Loucy (cell line): ENCODE measurements around the gene TNKS1BP1.

Experiments used
- H2AFZ ChIP-seq: fragments of 200-600 bp; sonication (generic); 2 replicates; pipeline ENCODE4 v1.6.0; 2016; ENCODE audit warnings: antibody characterized with exemption, mild to moderate bottlenecking, low read length, moderate library complexity
- H3F3A ChIP-seq: fragments of 200-600 bp; 2 replicates; pipeline ENCODE4 v1.6.0; 2016; ENCODE audit warnings: antibody characterized with exemption, low read depth, mild to moderate bottlenecking
- H3K27me3 ChIP-seq: fragments of 200-600 bp; sonication (generic); 2 replicates; pipeline ENCODE4 v1.6.1; 2014; ENCODE audit warnings: low read length, mild to moderate bottlenecking; ENCODE audit not compliant: insufficient read depth, poor library complexity, severe bottlenecking
- H3K36me3 ChIP-seq: fragments of 200-600 bp; sonication (generic); 2 replicates; pipeline ENCODE4 v1.6.1; 2016; ENCODE audit warnings: low read length; ENCODE audit not compliant: insufficient read depth
- H3K4me1 ChIP-seq: fragments of 200-600 bp; sonication (generic); 2 replicates; pipeline ENCODE4 v1.5.1; 2014; ENCODE audit warnings: low read length, mild to moderate bottlenecking; ENCODE audit not compliant: insufficient read depth, poor library complexity, severe bottlenecking
- H3K4me2 ChIP-seq: fragments of 200-600 bp; sonication (generic); 2 replicates; pipeline ENCODE4 v1.6.0; 2014; ENCODE audit warnings: antibody characterized with exemption, low read length, low read depth, mild to moderate bottlenecking; ENCODE audit not compliant: poor library complexity, severe bottlenecking
- H3K4me3 ChIP-seq: fragments of 200-600 bp; sonication (generic); 2 replicates; pipeline ENCODE4 v1.5.1; 2014; ENCODE audit warnings: low read length, mild to moderate bottlenecking, mixed read lengths; ENCODE audit not compliant: poor library complexity, severe bottlenecking
- H3K79me2 ChIP-seq: fragments of 200-600 bp; sonication (generic); 2 replicates; pipeline ENCODE4 v1.6.1; 2014; ENCODE audit warnings: low read length; ENCODE audit not compliant: insufficient read depth
- H3K9ac ChIP-seq: fragments of 200-600 bp; sonication (generic); 2 replicates; pipeline ENCODE4 v1.6.0; 2014; ENCODE audit warnings: mild to moderate bottlenecking, low read depth, low read length, moderate library complexity; ENCODE audit not compliant: poor library complexity, severe bottlenecking
- H3K9me2 ChIP-seq: fragments of 200-600 bp; sonication (generic); replicated peaks from 2 replicates; pipeline ENCODE4 v1.6.1; 2016; ENCODE audit warnings: low read depth, low read length, mixed read lengths
- H3K9me3 ChIP-seq: fragments of 200-600 bp; sonication (generic); 2 replicates; pipeline ENCODE4 v1.6.1; 2014; ENCODE audit warnings: mild to moderate bottlenecking, antibody characterized with exemption, low read length, low read depth; ENCODE audit not compliant: insufficient read depth
- H4K20me1 ChIP-seq: fragments of 200-600 bp; sonication (generic); 2 replicates; pipeline ENCODE4 v1.6.0; 2014; ENCODE audit warnings: antibody characterized with exemption, low read length, mild to moderate bottlenecking; ENCODE audit not compliant: insufficient read depth, poor library complexity, severe bottlenecking
- EZH2phosphoT487 ChIP-seq: fragments of 200-600 bp; IDR thresholded peaks from 2 replicates; pipeline ENCODE4 v1.6.1; 2018; ENCODE audit warnings: antibody characterized with exemption, mild to moderate bottlenecking, moderate library complexity, borderline replicate concordance
- TF ChIP-seq, protein P1 (sequence below): fragments of 200-600 bp; sonication (generic); conservative IDR thresholded peaks from 2 replicates; pipeline ENCODE4 v1.5.1; 2014; ENCODE audit warnings: mild to moderate bottlenecking, antibody characterized with exemption, low read length

TNKS1BP1 gene

GRCh38 chr11:57321388-57322255 is 3.1 kb downstream of the TNKS1BP1 start:
- H3K9me3 ChIP-seq = no peaks in the 10 kb centered on the region
- peaks cover 33% of the 10 kb centered on the region for H3K4me1 ChIP-seq
- H3F3A ChIP-seq = no peaks in the 10 kb centered on the region
- no peaks in the 10 kb centered on the region for H3K9me2 ChIP-seq
- TF ChIP-seq EZH2phosphoT487 = no peak
- TF ChIP-seq, protein P1, sequence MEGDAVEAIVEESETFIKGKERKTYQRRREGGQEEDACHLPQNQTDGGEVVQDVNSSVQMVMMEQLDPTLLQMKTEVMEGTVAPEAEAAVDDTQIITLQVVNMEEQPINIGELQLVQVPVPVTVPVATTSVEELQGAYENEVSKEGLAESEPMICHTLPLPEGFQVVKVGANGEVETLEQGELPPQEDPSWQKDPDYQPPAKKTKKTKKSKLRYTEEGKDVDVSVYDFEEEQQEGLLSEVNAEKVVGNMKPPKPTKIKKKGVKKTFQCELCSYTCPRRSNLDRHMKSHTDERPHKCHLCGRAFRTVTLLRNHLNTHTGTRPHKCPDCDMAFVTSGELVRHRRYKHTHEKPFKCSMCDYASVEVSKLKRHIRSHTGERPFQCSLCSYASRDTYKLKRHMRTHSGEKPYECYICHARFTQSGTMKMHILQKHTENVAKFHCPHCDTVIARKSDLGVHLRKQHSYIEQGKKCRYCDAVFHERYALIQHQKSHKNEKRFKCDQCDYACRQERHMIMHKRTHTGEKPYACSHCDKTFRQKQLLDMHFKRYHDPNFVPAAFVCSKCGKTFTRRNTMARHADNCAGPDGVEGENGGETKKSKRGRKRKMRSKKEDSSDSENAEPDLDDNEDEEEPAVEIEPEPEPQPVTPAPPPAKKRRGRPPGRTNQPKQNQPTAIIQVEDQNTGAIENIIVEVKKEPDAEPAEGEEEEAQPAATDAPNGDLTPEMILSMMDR = no peak
- no peak overlapping the region for H3K4me3 ChIP-seq
- H3K9ac ChIP-seq = no peak overlapping the region
- no peaks in the 10 kb centered on the region for H3K27me3 ChIP-seq
- H4K20me1 ChIP-seq = peaks cover 5% of the 10 kb centered on the region
- peak overlapping the region; percentile 48 for H3K4me2 ChIP-seq
- no peak overlapping the region for H2AFZ ChIP-seq
- H3K36me3 ChIP-seq = peaks cover 11% of the 10 kb centered on the region; the same call in 1 of the 2 replicates
- peaks cover 4% of the 10 kb centered on the region; the same call in 1 of the 2 replicates for H3K79me2 ChIP-seq

DNA sequence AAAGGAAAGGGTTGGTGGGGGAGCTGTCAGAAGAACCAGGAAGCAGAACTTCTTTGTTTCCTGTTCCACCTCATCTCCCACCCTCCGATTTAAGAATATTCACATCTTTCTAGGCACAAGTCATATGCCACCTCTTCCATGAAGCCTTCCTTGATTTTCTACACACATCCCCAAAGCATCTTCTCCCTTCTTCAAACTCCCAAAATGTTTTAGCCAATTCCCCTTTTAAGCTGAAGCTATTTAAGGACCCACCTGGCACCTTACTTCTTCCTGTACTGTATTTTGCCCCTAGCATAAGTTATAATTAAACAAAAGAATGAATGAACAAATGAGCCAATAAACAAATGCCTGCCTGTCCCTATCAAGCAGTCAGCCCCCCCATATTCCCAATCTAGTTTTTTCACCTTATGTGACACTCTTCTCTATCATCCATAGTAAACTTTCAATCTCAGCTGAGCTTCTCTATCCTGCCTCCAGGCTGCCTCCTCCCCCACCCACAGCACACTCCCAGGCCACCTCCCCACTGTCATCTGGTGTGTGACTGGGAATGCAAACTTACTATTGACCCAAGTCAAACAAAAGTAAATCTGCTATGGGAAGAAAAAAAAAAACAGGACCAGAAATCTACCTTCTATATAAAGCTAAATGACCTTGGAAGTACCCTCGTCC is 3.9 kb downstream of the TNKS1BP1 start:
- peaks cover 5% of the 10 kb centered on the region for H4K20me1 ChIP-seq
- H3K4me2 ChIP-seq = no peak overlapping the region
- H3K79me2 ChIP-seq = peaks cover 4% of the 10 kb centered on the region; the same call in 1 of the 2 replicates
- no peak overlapping the region for H3K4me3 ChIP-seq
- no peak overlapping the region for H2AFZ ChIP-seq
- peaks cover 33% of the 10 kb centered on the region for H3K4me1 ChIP-seq
- H3K27me3 ChIP-seq = no peaks in the 10 kb centered on the region
- H3K9me3 ChIP-seq = no peaks in the 10 kb centered on the region
- TF ChIP-seq EZH2phosphoT487 = no peak
- TF ChIP-seq, protein P1 = no peak
- H3K36me3 ChIP-seq = peaks cover 5% of the 10 kb centered on the region; the same call in 1 of the 2 replicates
- H3K9ac ChIP-seq = no peak overlapping the region
- H3F3A ChIP-seq = no peaks in the 10 kb centered on the region
- H3K9me2 ChIP-seq = no peaks in the 10 kb centered on the region

DNA sequence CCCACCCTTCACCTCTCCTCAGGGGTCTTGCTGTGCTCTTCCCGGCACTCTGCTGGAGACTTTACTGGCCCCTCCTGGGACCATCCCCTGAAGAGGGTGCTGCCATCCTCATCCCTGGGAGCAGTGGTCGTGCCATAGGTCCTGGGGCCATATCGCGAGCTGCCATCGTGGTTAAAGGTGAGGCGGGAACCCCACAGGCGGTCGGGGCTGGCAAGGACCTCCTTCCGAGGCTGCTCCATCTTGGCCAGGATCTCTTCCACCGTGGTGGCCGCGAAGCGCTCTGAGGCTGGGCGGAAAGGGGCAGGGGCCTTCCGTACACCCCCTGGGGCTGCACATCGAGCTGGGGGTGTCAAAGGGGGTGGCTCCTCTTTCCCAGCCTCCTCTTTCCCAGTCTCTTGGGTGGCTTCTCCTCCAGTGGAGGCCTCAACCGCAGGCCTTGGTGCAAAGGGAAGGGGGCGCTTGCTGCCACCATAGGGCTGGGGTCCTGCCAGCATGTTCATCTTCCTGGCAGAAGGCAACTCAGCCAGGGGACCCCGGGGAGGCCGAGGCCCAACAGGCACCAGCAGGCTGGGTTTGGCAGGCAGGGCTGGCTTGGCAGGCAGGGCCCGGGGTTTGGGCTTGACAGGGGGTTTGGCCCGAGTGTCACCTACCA is 4.6 kb downstream of the TNKS1BP1 start:
- peaks cover 5% of the 10 kb centered on the region for H4K20me1 ChIP-seq
- no peak overlapping the region for H3K9ac ChIP-seq
- H3K4me1 ChIP-seq = peaks cover 35% of the 10 kb centered on the region
- no peaks in the 10 kb centered on the region for H3K27me3 ChIP-seq
- TF ChIP-seq, protein P1 = no peak
- TF ChIP-seq EZH2phosphoT487 = no peak
- 0 out of 2 replicates have a peak, but pooled peaks cover 5% of the 10 kb centered on the region for H3K36me3 ChIP-seq
- H3K9me2 ChIP-seq = no peaks in the 10 kb centered on the region
- H3F3A ChIP-seq = no peaks in the 10 kb centered on the region
- peaks cover 4% of the 10 kb centered on the region; the same call in 1 of the 2 replicates for H3K79me2 ChIP-seq
- H3K9me3 ChIP-seq = no peaks in the 10 kb centered on the region
- H2AFZ ChIP-seq = no peak overlapping the region
- H3K4me2 ChIP-seq = no peak overlapping the region
- H3K4me3 ChIP-seq = no peak overlapping the region
